HG03575 (cell line): ENCODE results near the gene FARP2.
A peak's percentile ranks its signal among the peaks of the same experiment; 100 is the strongest.
"Not testable (repeated sequence)": the region's sequence is repeated elsewhere in the genome, so short reads cannot be mapped to it uniquely, and the experiment has no call there.

Source experiments
- ATAC-seq: cut with Tn5 transposase; IDR thresholded peaks from one replicate; pipeline ENCODE4 v1.9.1; 2021; ENCODE audit not compliant: unreplicated experiment, insufficient number of reproducible peaks, low FRiP score; ENCODE audit errors: extremely low read depth

The FARP2 gene

DNA sequence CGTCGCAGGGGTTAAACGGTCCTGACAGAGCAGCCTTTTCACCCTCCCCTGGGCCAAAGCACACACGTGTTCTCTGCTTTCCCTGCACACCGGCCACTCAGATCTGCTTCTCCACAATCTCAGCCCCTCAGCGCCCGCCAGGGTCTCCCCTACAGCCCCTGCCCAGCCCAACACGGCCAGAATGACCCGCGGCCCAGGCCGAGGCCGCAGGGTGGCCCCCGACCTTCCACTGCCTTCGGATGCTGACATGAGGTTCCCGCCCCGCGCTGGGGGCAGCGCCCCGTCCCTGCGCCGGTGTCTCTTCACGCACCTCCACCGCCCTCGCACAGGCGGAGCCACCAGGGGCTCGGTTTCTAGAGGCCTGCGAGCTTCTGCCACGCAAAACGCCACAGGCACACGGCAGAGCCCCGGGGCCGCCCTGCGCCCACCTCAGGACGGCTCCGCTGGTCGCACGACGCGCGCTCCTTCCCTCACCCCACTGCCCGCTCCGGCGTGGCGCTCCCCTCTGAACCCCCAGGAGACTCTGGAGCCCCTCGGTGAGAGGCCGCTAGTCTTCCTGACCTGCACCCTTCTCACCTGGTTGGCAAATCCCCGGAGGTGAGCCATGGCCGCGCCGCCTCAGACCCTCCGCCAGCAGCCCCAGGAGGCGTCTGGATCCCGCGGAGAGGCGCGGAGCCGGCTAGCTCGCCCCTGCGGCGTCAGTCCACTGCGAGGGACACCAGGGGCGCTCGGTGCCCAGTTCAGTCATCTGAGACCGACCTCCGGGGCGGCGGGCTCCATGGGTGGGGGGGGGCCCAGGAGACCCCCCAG is 151.6 kb downstream of the FARP2 start:
- ATAC-seq, result no peak

DNA sequence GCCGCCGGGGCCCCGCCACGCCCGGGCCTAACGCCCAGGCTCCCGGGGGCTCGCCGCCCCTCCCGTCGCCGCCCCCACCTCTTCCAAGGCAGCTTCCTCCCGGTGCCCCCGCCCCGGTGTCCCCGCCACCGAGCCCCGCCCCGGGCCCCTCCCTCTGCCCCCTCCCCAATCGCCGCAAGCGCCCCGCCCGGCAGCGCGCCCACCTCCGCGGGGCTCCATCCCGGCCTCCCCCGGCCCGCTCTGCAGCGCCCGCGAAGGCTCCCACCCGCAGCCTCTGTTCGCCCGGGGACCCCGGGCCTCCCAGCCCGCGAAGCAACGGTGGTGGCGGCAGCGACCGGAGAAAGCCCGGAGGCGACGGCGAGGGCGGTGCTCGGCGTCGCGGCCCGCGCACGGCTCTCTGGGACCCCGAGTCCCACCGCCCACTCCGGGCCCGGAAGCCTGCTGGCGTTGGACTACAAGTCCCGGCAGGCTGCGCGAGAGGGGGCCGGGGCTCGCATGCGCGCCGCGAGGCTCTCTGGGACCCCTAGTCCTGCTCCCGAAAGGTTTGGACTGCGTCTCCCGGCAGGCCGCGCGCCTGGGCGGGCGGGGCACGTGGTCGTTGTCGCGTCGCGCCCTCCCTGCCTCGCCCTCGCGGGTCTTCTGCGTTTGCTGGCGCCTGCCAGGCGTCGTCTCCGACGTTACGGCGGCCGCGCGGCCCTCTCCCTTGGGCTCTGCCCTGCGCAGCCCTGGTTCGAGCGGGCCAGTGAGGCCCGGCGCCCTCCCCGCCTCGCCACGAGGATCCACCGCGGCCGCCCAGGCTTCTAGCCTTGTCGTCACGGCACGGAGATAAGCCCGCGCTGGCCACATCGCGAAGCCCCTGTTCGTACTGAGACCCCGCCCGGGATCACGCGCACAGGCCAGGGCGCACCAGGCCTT is 152.4 kb downstream of the FARP2 start, which contains the start of gene STK25:
Gene STK25, minus strand, starts transcription at position 345 of the 915 bp plus-strand sequence. CDS start 549 bp downstream, outside the sequence.
- peak; percentile 56 for ATAC-seq

- ATAC-seq, result no peak
Measured at GRCh38 chr2:241509155-241509784, 153.2 kb downstream of the FARP2 start.

DNA sequence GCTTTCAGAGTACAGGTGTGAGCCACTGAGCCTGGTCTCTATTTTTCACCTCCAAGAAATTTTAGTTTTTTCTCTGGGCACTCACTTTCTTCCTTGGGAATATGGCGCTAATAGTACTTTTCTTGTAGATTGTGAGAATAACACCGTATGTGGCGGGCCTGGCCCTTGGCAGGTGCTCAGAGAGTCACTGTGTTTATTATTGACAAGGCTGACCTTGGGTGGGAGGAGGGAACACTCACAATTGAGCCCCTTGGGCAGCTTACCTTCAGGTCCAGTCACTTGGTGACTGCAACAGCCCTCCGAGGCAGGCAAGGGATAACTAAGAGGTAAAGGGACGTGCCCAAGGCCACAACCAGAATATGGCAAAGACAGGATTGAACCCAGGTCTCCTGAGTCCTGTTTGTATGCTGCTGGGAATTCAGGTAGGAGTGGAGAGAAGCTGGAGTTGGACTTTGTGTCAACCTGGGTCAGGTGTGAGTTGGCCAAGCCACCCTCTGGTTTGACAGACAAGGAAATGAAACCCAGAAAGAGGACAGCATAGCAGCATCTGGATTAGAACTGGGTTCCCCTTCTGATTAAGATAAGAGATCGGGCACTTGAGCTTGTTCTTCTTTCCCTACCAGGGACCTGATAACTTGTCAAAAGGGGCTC is 155.1 kb downstream of the FARP2 start:
- ATAC-seq, result no peak

DNA sequence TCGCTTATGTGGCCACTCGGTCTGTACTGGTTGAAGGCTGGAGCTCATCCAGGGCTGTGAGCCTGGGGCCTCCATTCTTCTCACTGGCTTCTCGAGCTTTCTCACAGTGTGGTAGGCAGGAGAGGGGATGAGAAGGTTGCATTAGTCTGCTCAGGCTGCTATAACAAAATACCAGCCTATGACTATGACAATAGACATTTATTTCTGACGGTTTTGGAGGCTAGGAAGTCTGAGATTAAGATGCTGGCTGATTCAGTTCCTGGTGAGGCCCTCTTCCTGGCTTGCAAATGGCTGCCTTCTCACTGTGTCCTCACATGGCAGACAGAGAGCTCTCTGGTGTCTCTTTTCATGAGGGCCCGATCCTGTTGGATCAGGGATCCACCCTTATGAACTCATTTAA is 158.5 kb downstream of the FARP2 start:
- ATAC-seq, result no peak

GRCh38 chr2:241514986-241515737 is 159.1 kb downstream of the FARP2 start:
- no peak for ATAC-seq

- ATAC-seq, result no peak
Measured at GRCh38 chr2:241516520-241516965, 160.5 kb downstream of the FARP2 start.

DNA sequence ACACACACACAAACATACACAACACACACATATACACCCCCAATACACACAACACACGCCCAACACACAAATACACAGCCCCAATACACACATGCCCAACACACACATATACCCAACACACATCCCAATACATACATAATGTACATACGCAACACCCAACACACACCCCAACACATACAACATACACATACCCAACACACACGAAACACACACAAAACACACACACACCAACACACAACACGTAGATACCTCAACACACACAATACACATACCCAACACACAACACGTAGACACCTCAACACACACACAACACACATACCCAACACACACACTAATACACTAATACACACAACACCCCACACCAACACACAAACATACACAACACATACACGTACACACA is 161.2 kb downstream of the FARP2 start:
- no peak for ATAC-seq

DNA sequence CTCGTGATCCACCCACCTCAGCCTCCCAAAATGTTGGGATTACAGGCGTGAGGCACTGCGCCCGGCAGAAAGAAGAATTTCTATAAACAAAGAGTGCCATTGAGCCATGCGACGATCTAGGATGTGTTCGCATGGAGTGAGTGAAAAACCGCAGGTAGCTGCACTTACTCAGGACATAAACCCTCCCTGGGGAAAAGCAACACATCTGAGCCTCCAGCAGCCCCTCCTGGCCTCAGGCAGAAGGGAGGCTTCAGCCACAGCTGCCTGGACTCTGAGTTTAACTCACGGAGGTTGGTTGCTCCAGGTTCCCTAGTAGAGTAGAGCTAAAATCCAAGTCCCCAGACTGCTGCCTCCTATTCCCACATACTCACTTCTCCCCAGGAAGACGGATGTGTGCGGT is 163.6 kb downstream of the FARP2 start:
- ATAC-seq, result no peak

- ATAC-seq, result no peak
Measured at GRCh38 chr2:241522477-241522876, 166.4 kb downstream of the FARP2 start.

GRCh38 chr2:241525818-241526780 is 170.0 kb downstream of the FARP2 start:
- ATAC-seq, result not testable (repeated sequence)

DNA sequence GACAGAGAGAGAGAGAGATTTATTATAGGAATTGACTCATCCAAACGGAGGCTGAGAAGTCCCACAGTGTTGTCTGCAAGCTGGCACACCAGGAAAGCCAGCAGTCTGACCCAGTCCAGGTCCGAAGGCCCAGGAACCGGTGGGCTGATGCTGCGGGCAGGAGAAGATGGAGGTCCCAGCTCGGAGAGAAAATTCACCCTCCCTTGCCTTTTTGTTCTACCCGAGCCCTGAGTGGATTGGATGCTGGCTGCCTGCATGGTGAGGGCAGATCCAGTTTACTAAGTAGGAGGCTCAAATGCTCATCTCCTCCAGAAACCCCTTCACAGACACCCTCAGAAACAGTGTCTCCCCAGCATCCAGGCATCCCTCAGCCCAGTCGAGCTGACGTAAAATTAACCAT is 174.5 kb downstream of the FARP2 start:
- ATAC-seq, result no peak

- no peak for ATAC-seq
Measured at GRCh38 chr2:241531161-241531722, 175.2 kb downstream of the FARP2 start.

GRCh38 chr2:241532168-241532567 is 176.1 kb downstream of the FARP2 start:
- no peak for ATAC-seq

DNA sequence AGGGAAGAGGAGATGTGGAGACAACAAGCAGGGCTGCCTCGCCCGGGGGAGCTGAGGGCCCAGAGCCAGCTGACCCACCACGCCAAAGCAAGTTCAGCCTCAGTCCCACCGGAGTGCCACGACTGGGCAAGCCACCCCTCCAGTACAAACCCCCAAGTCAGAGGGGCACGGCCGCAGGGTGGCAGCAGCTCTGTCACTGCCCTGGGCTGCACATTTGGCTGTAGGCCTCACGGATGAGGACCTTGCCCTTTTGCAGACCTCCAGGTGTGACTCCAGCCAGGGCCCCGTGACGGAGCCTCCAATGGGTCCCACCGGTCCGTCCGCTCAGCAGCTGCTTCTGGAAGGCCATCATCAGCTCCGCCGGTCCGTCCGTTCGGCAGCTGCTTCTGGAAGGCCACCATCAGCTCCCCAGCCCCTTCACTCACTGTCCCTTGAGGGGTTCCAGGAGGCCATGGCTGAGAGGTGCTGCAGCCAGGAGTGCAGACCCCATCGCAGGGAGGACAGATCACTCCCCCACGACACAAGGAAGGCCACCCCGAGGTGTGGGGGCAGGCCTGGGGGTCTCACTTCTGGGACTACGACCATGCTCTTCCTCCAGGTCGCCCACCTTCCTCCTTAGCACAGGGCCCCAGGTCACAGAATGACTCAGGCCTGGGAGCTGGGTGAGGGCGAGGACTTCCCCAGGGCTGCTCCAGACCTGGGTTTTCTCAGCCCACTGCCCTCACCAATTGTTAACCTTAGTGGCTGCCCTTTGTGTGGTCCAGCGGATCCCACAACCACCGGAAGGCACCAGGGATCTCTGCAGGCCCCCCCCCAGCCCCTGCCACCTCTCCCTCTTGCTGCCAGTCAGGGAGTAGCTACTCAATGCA is 176.9 kb downstream of the FARP2 start:
- no peak for ATAC-seq

- no peak for ATAC-seq
Measured at GRCh38 chr2:241534293-241534692, 178.2 kb downstream of the FARP2 start.
